Measurements from ENCODE around the gene RBMS3. TPM values are rescaled to one million over a fixed set of nuclear protein-coding genes. Genes with fewer than 3 reads are reported as not detected.

RBMS3 gene
- total RNA-seq, 1 experiment from 2014 or later, result 8.7 TPM

DNA sequence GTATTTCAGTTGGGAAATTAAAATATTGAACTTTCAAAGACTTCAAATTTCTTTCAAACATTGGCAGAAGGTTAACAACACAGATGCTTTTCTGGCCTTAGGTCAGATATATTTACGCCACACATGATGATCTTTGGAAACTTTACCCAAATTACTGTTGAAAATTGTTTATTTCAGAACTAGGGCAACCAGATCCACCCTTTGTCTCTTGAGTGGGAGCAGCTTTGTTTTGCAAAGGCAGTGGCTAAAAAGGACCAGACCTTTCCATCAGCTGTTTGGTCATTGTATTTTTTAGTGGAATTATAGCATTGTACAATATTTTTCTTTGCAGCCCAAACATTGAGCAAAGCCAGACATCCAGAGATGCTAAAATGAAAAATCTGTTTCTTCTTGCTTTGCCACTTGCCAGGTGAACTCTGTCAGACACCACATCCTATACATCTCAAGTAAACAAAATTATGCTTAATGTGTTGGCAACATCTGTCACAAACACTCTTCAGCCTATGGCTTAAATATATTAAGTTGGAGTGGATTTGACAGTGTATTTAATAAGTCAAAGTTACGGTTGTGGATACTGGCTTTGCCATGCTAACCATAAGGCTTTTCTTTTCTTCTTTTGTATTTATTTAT lies 651.9 kb downstream of the RBMS3 start (continued):
- TF ChIP-seq, protein P1, sequence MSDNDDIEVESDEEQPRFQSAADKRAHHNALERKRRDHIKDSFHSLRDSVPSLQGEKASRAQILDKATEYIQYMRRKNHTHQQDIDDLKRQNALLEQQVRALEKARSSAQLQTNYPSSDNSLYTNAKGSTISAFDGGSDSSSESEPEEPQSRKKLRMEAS (CRISPR knock-in tag; IDR thresholded peaks at IDR 0.05), result no peak
- TF ChIP-seq CBFB (CRISPR knock-in tag; IDR thresholded peaks at IDR 0.05; ENCODE audit: low read depth), result no peak
- TF ChIP-seq, protein P2, sequence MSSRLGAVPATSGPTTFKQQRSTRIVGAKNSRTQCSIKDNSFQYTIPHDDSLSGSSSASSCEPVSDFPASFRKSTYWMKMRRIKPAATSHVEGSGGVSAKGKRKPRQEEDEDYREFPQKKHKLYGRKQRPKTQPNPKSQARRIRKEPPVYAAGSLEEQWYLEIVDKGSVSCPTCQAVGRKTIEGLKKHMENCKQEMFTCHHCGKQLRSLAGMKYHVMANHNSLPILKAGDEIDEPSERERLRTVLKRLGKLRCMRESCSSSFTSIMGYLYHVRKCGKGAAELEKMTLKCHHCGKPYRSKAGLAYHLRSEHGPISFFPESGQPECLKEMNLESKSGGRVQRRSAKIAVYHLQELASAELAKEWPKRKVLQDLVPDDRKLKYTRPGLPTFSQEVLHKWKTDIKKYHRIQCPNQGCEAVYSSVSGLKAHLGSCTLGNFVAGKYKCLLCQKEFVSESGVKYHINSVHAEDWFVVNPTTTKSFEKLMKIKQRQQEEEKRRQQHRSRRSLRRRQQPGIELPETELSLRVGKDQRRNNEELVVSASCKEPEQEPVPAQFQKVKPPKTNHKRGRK (CRISPR knock-in tag; IDR thresholded peaks at IDR 0.05; ENCODE audit: borderline replicate concordance), result no peak

GRCh38 chr3:29933802-29934490 lies 653.1 kb downstream of the RBMS3 start:
- TF ChIP-seq FOXP1 (CRISPR knock-in tag; IDR thresholded peaks at IDR 0.05; ENCODE audit: borderline replicate concordance) (no peak), ZNF317 (CRISPR knock-in tag; IDR thresholded peaks at IDR 0.05; ENCODE audit: borderline replicate concordance, low read depth) (no peak)
- TF ChIP-seq, protein P3, sequence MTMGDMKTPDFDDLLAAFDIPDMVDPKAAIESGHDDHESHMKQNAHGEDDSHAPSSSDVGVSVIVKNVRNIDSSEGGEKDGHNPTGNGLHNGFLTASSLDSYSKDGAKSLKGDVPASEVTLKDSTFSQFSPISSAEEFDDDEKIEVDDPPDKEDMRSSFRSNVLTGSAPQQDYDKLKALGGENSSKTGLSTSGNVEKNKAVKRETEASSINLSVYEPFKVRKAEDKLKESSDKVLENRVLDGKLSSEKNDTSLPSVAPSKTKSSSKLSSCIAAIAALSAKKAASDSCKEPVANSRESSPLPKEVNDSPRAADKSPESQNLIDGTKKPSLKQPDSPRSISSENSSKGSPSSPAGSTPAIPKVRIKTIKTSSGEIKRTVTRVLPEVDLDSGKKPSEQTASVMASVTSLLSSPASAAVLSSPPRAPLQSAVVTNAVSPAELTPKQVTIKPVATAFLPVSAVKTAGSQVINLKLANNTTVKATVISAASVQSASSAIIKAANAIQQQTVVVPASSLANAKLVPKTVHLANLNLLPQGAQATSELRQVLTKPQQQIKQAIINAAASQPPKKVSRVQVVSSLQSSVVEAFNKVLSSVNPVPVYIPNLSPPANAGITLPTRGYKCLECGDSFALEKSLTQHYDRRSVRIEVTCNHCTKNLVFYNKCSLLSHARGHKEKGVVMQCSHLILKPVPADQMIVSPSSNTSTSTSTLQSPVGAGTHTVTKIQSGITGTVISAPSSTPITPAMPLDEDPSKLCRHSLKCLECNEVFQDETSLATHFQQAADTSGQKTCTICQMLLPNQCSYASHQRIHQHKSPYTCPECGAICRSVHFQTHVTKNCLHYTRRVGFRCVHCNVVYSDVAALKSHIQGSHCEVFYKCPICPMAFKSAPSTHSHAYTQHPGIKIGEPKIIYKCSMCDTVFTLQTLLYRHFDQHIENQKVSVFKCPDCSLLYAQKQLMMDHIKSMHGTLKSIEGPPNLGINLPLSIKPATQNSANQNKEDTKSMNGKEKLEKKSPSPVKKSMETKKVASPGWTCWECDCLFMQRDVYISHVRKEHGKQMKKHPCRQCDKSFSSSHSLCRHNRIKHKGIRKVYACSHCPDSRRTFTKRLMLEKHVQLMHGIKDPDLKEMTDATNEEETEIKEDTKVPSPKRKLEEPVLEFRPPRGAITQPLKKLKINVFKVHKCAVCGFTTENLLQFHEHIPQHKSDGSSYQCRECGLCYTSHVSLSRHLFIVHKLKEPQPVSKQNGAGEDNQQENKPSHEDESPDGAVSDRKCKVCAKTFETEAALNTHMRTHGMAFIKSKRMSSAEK (CRISPR knock-in tag; IDR thresholded peaks at IDR 0.05; ENCODE audit: borderline replicate concordance), result no peak
- Mint-ChIP-seq H3K27ac (peak overlapping the region; percentile 25; the same call in 1 of the 2 replicates), H3K36me3 (no peaks in the 10 kb centered on the region), H3K4me1 (peaks cover 24% of the 10 kb centered on the region), H3K9me3 (no peaks in the 10 kb centered on the region), H3K27me3 (ENCODE audit: low read depth) (no peaks in the 10 kb centered on the region), H3K4me3 (no peak overlapping the region)
- no peak for ATAC-seq
- no peak for DNase-seq (ENCODE audit: low spot score)
- ChIA-PET POLR2A (no interaction called here), CTCF (no interaction called here)

DNA sequence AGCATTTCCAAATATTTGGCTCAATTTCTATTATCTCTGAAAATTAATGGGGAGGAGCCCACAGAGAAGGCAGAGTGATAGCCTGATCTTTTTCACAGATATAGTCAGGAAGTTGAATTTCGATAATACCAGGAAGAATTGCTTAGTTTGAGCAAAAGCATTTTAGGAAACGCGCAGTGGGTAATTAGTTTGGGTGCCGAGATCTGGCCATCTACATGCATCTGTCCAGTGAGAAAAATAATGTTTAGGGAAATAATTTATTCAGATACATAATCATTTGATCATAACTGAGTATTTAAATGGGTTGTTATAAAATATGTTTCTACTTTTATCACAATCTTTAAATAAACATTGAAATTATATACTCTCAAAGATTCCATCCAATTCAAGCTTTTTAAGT lies 653.9 kb downstream of the RBMS3 start:
- Mint-ChIP-seq H3K9me3 (no peaks in the 10 kb centered on the region), H3K4me3 (no peak overlapping the region), H3K4me1 (peaks cover 24% of the 10 kb centered on the region), H3K27ac (no peak overlapping the region), H3K27me3 (ENCODE audit: low read depth) (no peaks in the 10 kb centered on the region), H3K36me3 (no peaks in the 10 kb centered on the region)
- ChIA-PET POLR2A (no interaction called here), CTCF (no interaction called here)
- TF ChIP-seq, protein P4, sequence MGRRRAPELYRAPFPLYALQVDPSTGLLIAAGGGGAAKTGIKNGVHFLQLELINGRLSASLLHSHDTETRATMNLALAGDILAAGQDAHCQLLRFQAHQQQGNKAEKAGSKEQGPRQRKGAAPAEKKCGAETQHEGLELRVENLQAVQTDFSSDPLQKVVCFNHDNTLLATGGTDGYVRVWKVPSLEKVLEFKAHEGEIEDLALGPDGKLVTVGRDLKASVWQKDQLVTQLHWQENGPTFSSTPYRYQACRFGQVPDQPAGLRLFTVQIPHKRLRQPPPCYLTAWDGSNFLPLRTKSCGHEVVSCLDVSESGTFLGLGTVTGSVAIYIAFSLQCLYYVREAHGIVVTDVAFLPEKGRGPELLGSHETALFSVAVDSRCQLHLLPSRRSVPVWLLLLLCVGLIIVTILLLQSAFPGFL (CRISPR knock-in tag; IDR thresholded peaks at IDR 0.05; ENCODE audit: borderline replicate concordance), result no peak
- TF ChIP-seq ZNF423 (CRISPR knock-in tag; IDR thresholded peaks at IDR 0.05) (no peak), ZNF281 (CRISPR knock-in tag; IDR thresholded peaks at IDR 0.05) (no peak), ATF3 (CRISPR knock-in tag; conservative IDR thresholded peaks at IDR 0.05) (no peak), RELA (CRISPR knock-in tag; IDR thresholded peaks at IDR 0.05; ENCODE audit: borderline replicate concordance) (no peak), ESRRA (CRISPR knock-in tag; IDR thresholded peaks at IDR 0.05; ENCODE audit: borderline replicate concordance) (no peak), ZNF121 (CRISPR knock-in tag; IDR thresholded peaks at IDR 0.05) (no peak), E2F4 (CRISPR knock-in tag; IDR thresholded peaks at IDR 0.05; ENCODE audit: borderline replicate concordance, low read depth) (no peak), NR1H2 (CRISPR knock-in tag; IDR thresholded peaks at IDR 0.05) (no peak)
- TF ChIP-seq, protein P5, sequence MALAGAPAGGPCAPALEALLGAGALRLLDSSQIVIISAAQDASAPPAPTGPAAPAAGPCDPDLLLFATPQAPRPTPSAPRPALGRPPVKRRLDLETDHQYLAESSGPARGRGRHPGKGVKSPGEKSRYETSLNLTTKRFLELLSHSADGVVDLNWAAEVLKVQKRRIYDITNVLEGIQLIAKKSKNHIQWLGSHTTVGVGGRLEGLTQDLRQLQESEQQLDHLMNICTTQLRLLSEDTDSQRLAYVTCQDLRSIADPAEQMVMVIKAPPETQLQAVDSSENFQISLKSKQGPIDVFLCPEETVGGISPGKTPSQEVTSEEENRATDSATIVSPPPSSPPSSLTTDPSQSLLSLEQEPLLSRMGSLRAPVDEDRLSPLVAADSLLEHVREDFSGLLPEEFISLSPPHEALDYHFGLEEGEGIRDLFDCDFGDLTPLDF (CRISPR knock-in tag; IDR thresholded peaks at IDR 0.05), result no peak
- ATAC-seq (no peak), DNase-seq (ENCODE audit: low spot score) (no peak)

All from WTC11 (cell line).